ENCODE data around the gene PYHIN1.

PYHIN1 gene

DNA sequence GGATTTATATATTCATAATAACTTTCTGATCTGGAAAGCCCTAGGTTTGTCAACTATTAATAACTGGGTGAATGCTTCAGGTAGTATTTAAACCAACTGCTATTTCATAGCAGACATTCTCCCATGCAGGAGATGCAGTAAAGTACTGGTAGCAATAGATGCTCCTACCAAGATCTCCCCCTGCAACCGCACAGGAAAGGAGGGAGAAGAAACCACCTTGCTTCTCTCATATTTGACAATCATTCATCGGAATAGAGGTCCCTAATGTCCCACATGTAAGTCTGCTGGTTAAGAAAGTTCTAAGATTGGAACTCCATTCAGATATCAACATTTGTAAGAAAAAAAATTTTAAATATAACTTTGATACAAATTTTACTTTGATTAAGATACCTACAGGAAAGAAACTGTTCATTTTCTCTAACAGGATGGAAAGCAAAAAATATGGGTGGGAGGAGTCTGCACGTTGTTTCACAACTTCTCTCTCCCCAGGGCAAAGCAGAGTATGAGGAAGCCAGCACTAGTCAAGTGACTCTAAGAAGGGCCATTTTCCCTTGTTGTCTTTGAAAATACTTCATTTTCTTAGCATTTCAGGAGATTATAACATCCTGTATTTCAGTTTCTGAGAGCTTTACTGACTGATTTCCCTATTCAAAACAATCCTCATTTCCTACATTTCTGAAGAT is at the start of gene PYHIN1:
TSS of gene PYHIN1 (plus strand) at position 498 of the 683 bp plus-strand sequence. CDS start 5,359 bp downstream, outside the sequence.
- H3K36me3 ChIP-seq (ENCODE audit: insufficient read depth, low read length) = no peaks in the 10 kb centered on the region
- no peaks in the 10 kb centered on the region for H3K27me3 ChIP-seq (ENCODE audit: insufficient read depth, low read length)
- no peak within 1 kb of the TSS for H3K27ac ChIP-seq (ENCODE audit: low read depth, low read length)
- no peak within 1 kb of the TSS for H2AFZ ChIP-seq (ENCODE audit: low read length, unreplicated experiment)
- H3K4me3 ChIP-seq (ENCODE audit: low read depth, low read length) = no peak within 1 kb of the TSS
- no peaks in the 10 kb centered on the region for H3K4me1 ChIP-seq (ENCODE audit: control insufficient read depth, insufficient read depth, low read length, unreplicated experiment)
- H3K79me2 ChIP-seq (ENCODE audit: control insufficient read depth, insufficient read depth, low read length, unreplicated experiment) = no peaks in the 10 kb centered on the region

GRCh38 chr1:158893654-158894053 is 37.7 kb upstream of the PYHIN1 start:
- Histone ChIP-seq H3K27me3 (ENCODE audit: insufficient read depth, low read length) (no peaks in the 10 kb centered on the region), H3K27ac (ENCODE audit: low read depth, low read length) (no peak overlapping the region)

DNA sequence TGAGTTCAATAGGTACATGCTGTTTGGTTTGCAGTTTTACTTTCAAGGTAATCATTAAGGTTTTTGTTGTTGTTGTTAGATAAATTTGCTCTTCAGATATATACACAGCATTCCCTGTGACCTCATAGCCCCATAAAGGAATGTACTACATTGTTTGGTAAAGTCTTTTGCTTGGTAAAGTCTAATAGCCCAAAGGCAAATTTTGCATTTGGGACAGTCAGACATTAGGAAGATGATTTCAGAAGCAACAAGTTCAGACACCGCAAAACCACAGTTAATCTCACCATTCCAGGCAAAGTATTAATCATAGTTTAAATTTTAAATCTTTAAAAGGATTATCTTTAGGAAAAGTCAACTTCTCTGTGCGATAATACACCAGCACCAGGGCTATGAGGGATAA is 32.6 kb upstream of the PYHIN1 start:
- no peaks in the 10 kb centered on the region for H3K79me2 ChIP-seq (ENCODE audit: control insufficient read depth, insufficient read depth, low read length, unreplicated experiment)
- H3K4me3 ChIP-seq (ENCODE audit: low read depth, low read length) = no peak overlapping the region
- H3K27ac ChIP-seq (ENCODE audit: low read depth, low read length) = no peak overlapping the region
- no peaks in the 10 kb centered on the region for H3K4me1 ChIP-seq (ENCODE audit: control insufficient read depth, insufficient read depth, low read length, unreplicated experiment)
- H3K27me3 ChIP-seq (ENCODE audit: insufficient read depth, low read length) = peaks cover 7% of the 10 kb centered on the region; the same call in 1 of the 2 replicates
- H2AFZ ChIP-seq (ENCODE audit: low read length, unreplicated experiment) = no peak overlapping the region
- H3K36me3 ChIP-seq (ENCODE audit: insufficient read depth, low read length) = no peaks in the 10 kb centered on the region

More at GRCh38 chr1:158893654-158894053, 37.7 kb upstream of the PYHIN1 start:
- no peak overlapping the region for H2AFZ ChIP-seq (ENCODE audit: low read length, unreplicated experiment)
- H3K4me1 ChIP-seq (ENCODE audit: control insufficient read depth, insufficient read depth, low read length, unreplicated experiment) = no peaks in the 10 kb centered on the region
- no peaks in the 10 kb centered on the region for H3K79me2 ChIP-seq (ENCODE audit: control insufficient read depth, insufficient read depth, low read length, unreplicated experiment)
- no peaks in the 10 kb centered on the region for H3K36me3 ChIP-seq (ENCODE audit: insufficient read depth, low read length)
- H3K4me3 ChIP-seq (ENCODE audit: low read depth, low read length) = no peak overlapping the region

DNA sequence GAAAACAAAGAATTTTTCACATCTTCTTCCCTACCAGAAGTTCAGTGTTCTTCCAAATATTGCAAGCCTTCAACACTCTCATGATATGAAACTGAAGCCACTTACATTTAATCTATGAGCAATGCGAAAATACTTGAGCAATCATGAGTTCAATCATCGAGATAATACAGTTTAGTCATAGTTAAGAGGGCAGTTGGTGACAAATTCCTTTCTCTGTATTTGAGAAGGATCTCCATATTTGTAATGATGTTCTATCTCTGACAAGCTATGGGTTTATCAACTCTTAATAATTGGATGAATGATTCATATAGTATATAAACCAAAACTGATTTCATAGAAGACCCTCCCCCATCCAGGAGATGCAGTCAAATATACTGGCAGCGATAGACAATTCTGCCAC is 29.7 kb upstream of the PYHIN1 start:
- H3K27ac ChIP-seq (ENCODE audit: low read depth, low read length) = no peak overlapping the region

GRCh38 chr1:158916085-158916484 is 15.3 kb upstream of the PYHIN1 start:
- Histone ChIP-seq H3K4me1 (ENCODE audit: control insufficient read depth, insufficient read depth, low read length, unreplicated experiment) (no peaks in the 10 kb centered on the region), H3K79me2 (ENCODE audit: control insufficient read depth, insufficient read depth, low read length, unreplicated experiment) (no peaks in the 10 kb centered on the region), H3K36me3 (ENCODE audit: insufficient read depth, low read length) (no peaks in the 10 kb centered on the region), H3K4me3 (ENCODE audit: low read depth, low read length) (no peak overlapping the region), H2AFZ (ENCODE audit: low read length, unreplicated experiment) (no peak overlapping the region), H3K27me3 (ENCODE audit: insufficient read depth, low read length) (no peaks in the 10 kb centered on the region), H3K27ac (ENCODE audit: low read depth, low read length) (no peak overlapping the region)

More for the DNA sequence above, 29.7 kb upstream of the PYHIN1 start:
- Histone ChIP-seq H3K79me2 (ENCODE audit: control insufficient read depth, insufficient read depth, low read length, unreplicated experiment) (no peaks in the 10 kb centered on the region), H3K4me1 (ENCODE audit: control insufficient read depth, insufficient read depth, low read length, unreplicated experiment) (no peaks in the 10 kb centered on the region), H3K36me3 (ENCODE audit: insufficient read depth, low read length) (no peaks in the 10 kb centered on the region), H2AFZ (ENCODE audit: low read length, unreplicated experiment) (no peak overlapping the region), H3K27me3 (ENCODE audit: insufficient read depth, low read length) (peaks cover 7% of the 10 kb centered on the region; the same call in 1 of the 2 replicates), H3K4me3 (ENCODE audit: low read depth, low read length) (no peak overlapping the region)

- Histone ChIP-seq H3K27me3 (ENCODE audit: insufficient read depth, low read length) (no peaks in the 10 kb centered on the region), H3K4me3 (ENCODE audit: low read depth, low read length) (no peak overlapping the region), H3K36me3 (ENCODE audit: insufficient read depth, low read length) (no peaks in the 10 kb centered on the region), H3K27ac (ENCODE audit: low read depth, low read length) (no peak overlapping the region), H2AFZ (ENCODE audit: low read length, unreplicated experiment) (no peak overlapping the region), H3K79me2 (ENCODE audit: control insufficient read depth, insufficient read depth, low read length, unreplicated experiment) (no peaks in the 10 kb centered on the region), H3K4me1 (ENCODE audit: control insufficient read depth, insufficient read depth, low read length, unreplicated experiment) (no peaks in the 10 kb centered on the region)
Measured at GRCh38 chr1:158924677-158925076, 6.7 kb upstream of the PYHIN1 start.

GRCh38 chr1:158930504-158930903 is 848 bp upstream of the PYHIN1 start:
- H3K36me3 ChIP-seq (ENCODE audit: insufficient read depth, low read length) = no peaks in the 10 kb centered on the region
- H2AFZ ChIP-seq (ENCODE audit: low read length, unreplicated experiment) = no peak overlapping the region
- H3K27me3 ChIP-seq (ENCODE audit: insufficient read depth, low read length) = no peaks in the 10 kb centered on the region
- H3K4me1 ChIP-seq (ENCODE audit: control insufficient read depth, insufficient read depth, low read length, unreplicated experiment) = no peaks in the 10 kb centered on the region
- no peak overlapping the region for H3K27ac ChIP-seq (ENCODE audit: low read depth, low read length)
- no peak overlapping the region for H3K4me3 ChIP-seq (ENCODE audit: low read depth, low read length)
- no peaks in the 10 kb centered on the region for H3K79me2 ChIP-seq (ENCODE audit: control insufficient read depth, insufficient read depth, low read length, unreplicated experiment)

- Histone ChIP-seq H3K36me3 (ENCODE audit: insufficient read depth, low read length) (no peaks in the 10 kb centered on the region), H3K27me3 (ENCODE audit: insufficient read depth, low read length) (no peaks in the 10 kb centered on the region), H3K79me2 (ENCODE audit: control insufficient read depth, insufficient read depth, low read length, unreplicated experiment) (no peaks in the 10 kb centered on the region), H3K4me3 (ENCODE audit: low read depth, low read length) (no peak overlapping the region), H2AFZ (ENCODE audit: low read length, unreplicated experiment) (no peak overlapping the region), H3K4me1 (ENCODE audit: control insufficient read depth, insufficient read depth, low read length, unreplicated experiment) (no peaks in the 10 kb centered on the region), H3K27ac (ENCODE audit: low read depth, low read length) (no peak overlapping the region)
Measured at GRCh38 chr1:158932171-158932570, 819 bp downstream of the PYHIN1 start.

DNA sequence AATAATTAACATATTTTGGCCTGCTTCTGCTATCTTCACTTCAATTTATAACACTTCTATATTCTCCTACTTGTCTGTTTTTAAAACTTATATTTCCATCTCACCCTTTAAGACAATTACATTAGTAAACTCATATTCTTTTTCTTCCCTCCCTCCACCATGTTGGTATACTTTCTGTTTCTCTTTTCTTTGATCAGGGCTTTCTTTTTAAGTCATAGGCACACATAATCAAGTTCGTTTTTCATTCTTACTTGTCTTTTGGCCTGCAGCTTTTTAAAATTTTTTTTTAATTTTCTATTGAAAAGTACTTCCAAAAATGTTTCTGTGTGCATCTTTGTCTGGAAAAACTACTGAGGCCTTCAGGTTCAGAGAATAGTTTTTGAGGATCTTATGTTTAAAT is 2.3 kb downstream of the PYHIN1 start:
- Histone ChIP-seq H3K79me2 (ENCODE audit: control insufficient read depth, insufficient read depth, low read length, unreplicated experiment) (no peaks in the 10 kb centered on the region), H3K4me1 (ENCODE audit: control insufficient read depth, insufficient read depth, low read length, unreplicated experiment) (no peaks in the 10 kb centered on the region), H3K36me3 (ENCODE audit: insufficient read depth, low read length) (no peaks in the 10 kb centered on the region), H3K4me3 (ENCODE audit: low read depth, low read length) (no peak overlapping the region), H2AFZ (ENCODE audit: low read length, unreplicated experiment) (no peak overlapping the region), H3K27me3 (ENCODE audit: insufficient read depth, low read length) (no peaks in the 10 kb centered on the region), H3K27ac (ENCODE audit: low read depth, low read length) (no peak overlapping the region)

GRCh38 chr1:158939180-158939579 is 7.8 kb downstream of the PYHIN1 start:
- no peaks in the 10 kb centered on the region for H3K27me3 ChIP-seq (ENCODE audit: insufficient read depth, low read length)
- no peaks in the 10 kb centered on the region for H3K79me2 ChIP-seq (ENCODE audit: control insufficient read depth, insufficient read depth, low read length, unreplicated experiment)
- H3K4me3 ChIP-seq (ENCODE audit: low read depth, low read length) = no peak overlapping the region
- no peak overlapping the region for H3K27ac ChIP-seq (ENCODE audit: low read depth, low read length)
- H3K4me1 ChIP-seq (ENCODE audit: control insufficient read depth, insufficient read depth, low read length, unreplicated experiment) = no peaks in the 10 kb centered on the region
- no peaks in the 10 kb centered on the region for H3K36me3 ChIP-seq (ENCODE audit: insufficient read depth, low read length)
- H2AFZ ChIP-seq (ENCODE audit: low read length, unreplicated experiment) = no peak overlapping the region

DNA sequence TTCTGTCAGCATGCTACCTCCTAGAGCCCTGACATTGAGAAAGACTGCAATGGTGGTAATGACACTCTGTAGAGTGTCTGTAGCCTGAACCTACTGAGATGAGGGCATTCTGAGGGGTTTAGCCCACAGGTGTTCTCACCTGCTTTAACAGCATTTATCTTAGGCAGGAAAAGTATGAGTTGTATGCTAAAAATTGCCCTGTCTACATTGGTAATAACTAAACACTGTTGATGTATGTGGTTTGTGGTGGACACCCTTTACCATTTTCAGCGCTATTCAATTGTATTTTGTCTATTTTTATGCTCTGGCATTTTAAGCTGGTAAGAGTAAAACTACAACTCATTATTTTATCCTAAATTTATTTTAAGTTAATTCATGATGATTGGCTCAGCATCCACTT is 10.0 kb downstream of the PYHIN1 start:
- H3K36me3 ChIP-seq (ENCODE audit: insufficient read depth, low read length) = no peaks in the 10 kb centered on the region
- no peak overlapping the region for H2AFZ ChIP-seq (ENCODE audit: low read length, unreplicated experiment)
- no peaks in the 10 kb centered on the region for H3K79me2 ChIP-seq (ENCODE audit: control insufficient read depth, insufficient read depth, low read length, unreplicated experiment)
- no peaks in the 10 kb centered on the region for H3K27me3 ChIP-seq (ENCODE audit: insufficient read depth, low read length)
- H3K4me3 ChIP-seq (ENCODE audit: low read depth, low read length) = no peak overlapping the region
- no peaks in the 10 kb centered on the region for H3K4me1 ChIP-seq (ENCODE audit: control insufficient read depth, insufficient read depth, low read length, unreplicated experiment)
- no peak overlapping the region for H3K27ac ChIP-seq (ENCODE audit: low read depth, low read length)
